Testis (tissue), 2 donors: Measurements from ENCODE around the gene RXRG.

ENCODE experiments used
- POLR2A ChIP-seq: fragments of 450-650 bp; IDR thresholded peaks from one replicate; pipeline ENCODE4 v1.6.1; 2017; ENCODE audit warnings: antibody characterized with exemption, mild to moderate bottlenecking, moderate library complexity
- TF ChIP-seq, protein P1 (sequence below), 3 experiments: fragments of 450-650 bp in 2 of 3; fragments of 200-600 bp in 1 of 3; sonication (generic) in 1 of 3; IDR thresholded peaks; one replicate each; pipeline ENCODE4 v1.5.1; 2016 to 2019; ENCODE audit warnings: antibody characterized with exemption in 3 of 3, mild to moderate bottlenecking in 2 of 3, moderate library complexity in 1 of 3

DNA sequence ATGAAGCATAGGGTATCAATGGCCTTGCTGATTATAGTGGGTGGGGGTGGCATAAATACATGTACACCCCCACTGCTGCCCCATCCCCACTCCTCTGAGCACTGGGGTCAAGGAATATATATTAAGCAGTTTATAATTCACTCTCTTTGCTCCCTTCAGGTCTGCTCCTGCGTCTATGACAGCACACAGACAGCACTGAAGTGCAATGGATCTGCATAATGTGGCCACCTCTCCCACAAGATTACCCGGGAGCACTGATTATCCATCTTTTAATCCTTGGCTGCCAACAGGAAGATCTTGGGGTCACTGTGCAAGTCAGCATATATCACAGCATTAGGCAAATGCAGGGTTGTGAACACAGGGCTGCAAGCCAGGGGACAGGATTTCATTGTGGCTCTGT is 19.3 kb downstream of the RXRG start:
- TF ChIP-seq, protein P1, sequence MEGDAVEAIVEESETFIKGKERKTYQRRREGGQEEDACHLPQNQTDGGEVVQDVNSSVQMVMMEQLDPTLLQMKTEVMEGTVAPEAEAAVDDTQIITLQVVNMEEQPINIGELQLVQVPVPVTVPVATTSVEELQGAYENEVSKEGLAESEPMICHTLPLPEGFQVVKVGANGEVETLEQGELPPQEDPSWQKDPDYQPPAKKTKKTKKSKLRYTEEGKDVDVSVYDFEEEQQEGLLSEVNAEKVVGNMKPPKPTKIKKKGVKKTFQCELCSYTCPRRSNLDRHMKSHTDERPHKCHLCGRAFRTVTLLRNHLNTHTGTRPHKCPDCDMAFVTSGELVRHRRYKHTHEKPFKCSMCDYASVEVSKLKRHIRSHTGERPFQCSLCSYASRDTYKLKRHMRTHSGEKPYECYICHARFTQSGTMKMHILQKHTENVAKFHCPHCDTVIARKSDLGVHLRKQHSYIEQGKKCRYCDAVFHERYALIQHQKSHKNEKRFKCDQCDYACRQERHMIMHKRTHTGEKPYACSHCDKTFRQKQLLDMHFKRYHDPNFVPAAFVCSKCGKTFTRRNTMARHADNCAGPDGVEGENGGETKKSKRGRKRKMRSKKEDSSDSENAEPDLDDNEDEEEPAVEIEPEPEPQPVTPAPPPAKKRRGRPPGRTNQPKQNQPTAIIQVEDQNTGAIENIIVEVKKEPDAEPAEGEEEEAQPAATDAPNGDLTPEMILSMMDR (IDR thresholded peaks at IDR 0.05) = no peak
- no peak for TF ChIP-seq POLR2A
